Measurements from ENCODE around the gene KLRD1. TPM values are rescaled to one million over a fixed set of nuclear protein-coding genes. Genes with fewer than 3 reads are reported as not detected.
"Not testable (repeated sequence)": the region's sequence is repeated elsewhere in the genome, so short reads cannot be mapped to it uniquely, and the experiment has no call there.

The KLRD1 gene
- total RNA-seq, 4 donors from 2014 or later = 0.02 to 1.9 (median 0.18) TPM

DNA sequence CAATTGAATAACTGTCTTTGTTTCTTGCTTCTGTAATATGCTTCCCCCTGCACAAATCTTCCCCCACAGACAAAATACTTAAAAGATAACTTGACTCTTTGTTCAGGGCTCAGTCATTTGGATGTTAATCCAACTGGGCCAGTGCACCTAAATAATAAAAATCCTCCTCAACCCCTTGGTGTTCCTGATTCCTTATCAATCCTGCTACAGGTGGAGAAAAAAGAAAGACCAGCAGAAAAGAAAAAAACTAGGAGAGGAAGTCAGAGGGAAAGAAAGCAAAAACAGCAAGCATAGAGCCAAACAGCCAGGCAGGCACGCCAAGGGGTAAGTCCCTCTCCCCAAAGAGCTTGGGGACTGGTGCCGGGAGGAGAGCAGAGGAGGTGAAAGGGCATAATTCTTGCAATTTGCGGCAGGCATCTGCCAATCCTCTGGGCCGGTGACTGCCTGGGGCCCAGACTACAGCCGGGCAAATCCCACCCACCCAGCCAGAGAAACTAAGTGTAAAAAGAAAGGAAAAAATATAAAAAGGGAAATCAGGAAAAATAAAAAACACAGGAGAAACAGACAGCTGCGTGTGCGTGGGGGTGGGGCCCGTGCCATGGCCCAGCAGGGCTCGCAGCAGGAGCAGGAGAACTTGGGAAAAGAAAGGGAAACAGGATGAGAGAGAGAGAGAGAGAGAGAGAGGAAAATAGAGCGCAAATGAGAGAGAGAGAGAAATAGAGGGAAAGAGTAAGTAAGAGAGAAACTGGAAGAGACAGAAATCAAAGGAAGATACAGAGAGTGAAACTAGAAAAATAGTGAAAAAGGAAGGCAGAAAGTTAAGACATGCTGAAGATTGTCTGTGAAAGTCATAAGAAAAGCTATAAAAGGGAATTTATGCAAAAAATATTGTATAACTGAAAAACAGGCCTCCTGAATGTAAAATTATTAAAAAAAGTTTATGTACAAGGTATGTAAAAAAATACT lies 60.8 kb downstream of the KLRD1 start:
- intact Hi-C loops (cut with DNase I; ENCODE audit: low total_unique reads) = no loop called here
- WGBS, 2 donors = 75 to 89% methylated on average over 10 of the region's 10 CpGs
- DNase-seq (ENCODE audit: low spot score in 2 of 2) = no peak
- no peak for TF ChIP-seq POLR2A (IDR thresholded peaks at IDR 0.05)
- no peak overlapping the region for H3K4me3 ChIP-seq (ENCODE audit: low read depth, poor library complexity, severe bottlenecking)

DNA sequence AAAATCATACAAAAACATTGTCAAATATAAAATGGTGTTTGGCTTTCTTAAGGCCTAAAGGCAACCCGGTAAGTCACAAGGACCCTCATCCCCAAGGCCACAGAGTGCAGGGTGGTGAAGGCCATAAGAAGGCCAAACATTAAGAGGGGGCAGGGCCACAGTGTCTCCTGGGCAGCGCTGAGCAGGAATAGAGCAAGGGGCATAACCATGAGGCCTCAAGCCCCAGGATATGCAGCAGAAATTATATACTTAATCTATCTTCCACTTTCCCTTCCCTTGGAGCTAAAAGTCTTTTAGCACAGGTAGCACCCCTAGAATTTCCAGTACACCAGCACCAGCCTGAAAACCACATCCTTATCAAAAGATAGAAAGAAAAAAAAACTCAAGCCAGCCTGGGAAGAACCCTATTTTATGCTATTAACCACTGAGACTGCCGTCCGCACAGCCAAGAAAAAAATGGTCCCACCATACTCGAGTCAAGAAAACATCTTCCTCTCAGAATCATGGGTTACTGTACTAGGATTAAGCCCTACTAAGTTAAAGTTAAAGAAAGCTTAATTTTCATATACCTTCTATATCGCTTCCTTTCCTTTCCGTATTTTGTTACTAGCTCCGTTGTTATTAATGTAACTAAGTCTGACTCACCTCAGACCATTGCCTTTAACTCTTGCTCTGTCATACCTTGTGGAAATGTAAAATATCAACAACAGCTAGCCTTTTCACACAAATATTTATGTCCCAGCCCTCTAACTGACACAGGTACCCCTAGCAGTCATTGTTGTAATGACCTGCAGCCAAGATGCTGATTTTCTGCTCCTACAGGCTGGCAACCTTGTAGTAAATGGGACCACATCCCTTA lies 62.1 kb downstream of the KLRD1 start:
- WGBS, 2 donors = 87 to 93% methylated on average over 8 of the region's 8 CpGs
- intact Hi-C loops (cut with DNase I; ENCODE audit: low total_unique reads) = no loop called here
- DNase-seq (ENCODE audit: low spot score in 2 of 2) = no peak
- H3K4me3 ChIP-seq (ENCODE audit: low read depth, poor library complexity, severe bottlenecking) = no peak overlapping the region
- TF ChIP-seq, protein P1, sequence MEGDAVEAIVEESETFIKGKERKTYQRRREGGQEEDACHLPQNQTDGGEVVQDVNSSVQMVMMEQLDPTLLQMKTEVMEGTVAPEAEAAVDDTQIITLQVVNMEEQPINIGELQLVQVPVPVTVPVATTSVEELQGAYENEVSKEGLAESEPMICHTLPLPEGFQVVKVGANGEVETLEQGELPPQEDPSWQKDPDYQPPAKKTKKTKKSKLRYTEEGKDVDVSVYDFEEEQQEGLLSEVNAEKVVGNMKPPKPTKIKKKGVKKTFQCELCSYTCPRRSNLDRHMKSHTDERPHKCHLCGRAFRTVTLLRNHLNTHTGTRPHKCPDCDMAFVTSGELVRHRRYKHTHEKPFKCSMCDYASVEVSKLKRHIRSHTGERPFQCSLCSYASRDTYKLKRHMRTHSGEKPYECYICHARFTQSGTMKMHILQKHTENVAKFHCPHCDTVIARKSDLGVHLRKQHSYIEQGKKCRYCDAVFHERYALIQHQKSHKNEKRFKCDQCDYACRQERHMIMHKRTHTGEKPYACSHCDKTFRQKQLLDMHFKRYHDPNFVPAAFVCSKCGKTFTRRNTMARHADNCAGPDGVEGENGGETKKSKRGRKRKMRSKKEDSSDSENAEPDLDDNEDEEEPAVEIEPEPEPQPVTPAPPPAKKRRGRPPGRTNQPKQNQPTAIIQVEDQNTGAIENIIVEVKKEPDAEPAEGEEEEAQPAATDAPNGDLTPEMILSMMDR (IDR thresholded peaks at IDR 0.05) = no peak
- TF ChIP-seq POLR2A (IDR thresholded peaks at IDR 0.05) = no peak

DNA sequence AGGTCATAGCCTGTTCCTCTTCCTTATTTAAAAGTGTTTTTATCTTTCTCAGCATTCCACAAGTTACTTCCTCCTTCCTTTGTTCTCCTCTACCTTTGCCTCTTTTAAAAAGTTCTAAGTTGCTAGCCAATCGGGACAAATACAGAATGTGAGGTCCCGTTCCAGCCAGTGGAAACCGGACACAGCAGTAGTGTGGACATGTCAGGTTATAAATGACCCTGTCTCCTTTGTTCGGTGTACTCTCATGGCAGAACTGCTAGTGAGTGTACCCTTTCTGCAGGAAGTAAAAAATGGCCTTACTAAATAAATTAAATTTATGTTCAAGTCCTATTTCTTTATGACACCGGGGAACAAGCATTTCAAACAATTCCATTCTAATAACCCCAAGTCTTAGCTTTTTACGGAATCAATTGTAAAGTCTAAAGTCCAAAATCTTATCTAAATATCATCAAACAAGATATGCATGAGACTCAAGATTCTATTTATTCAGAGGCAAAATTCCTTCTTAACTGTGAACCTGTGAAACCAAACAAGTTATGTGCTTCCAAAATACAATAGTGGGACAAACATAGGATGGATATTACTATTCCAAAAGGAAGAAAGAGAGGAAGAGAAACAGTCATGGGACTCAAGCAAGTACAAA lies 64.3 kb downstream of the KLRD1 start:
- 61 to 64% methylated on average over 6 of the region's 6 CpGs for WGBS, 2 donors
- H3K4me3 ChIP-seq (ENCODE audit: low read depth, poor library complexity, severe bottlenecking); intact Hi-C loops (cut with DNase I; ENCODE audit: low total_unique reads); DNase-seq (ENCODE audit: low spot score in 2 of 2): not testable (repeated sequence)

DNA sequence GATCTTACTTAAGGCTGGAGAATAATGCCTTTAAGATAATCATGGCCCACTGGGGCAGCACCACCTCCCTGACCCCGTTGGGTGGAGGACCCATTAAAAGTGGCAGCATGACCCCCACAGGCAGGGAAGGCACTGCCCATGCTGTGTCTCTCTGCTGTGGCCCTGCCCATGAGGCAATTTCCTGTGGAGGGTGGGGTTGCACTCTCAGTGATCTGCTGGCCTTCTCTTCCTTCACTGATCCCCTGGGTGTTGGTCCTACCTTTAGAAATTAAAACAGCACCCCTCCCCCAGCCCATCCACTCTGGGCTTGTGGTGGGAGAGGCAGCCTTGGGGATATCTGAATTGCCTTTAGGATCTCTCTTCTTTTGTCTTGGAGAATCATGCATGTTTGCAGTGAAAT lies 64.9 kb downstream of the KLRD1 start:
- intact Hi-C loops (cut with DNase I; ENCODE audit: low total_unique reads) = no loop called here
- DNase-seq (ENCODE audit: low spot score in 2 of 2) = no peak
- WGBS, 2 donors = 50 to 56% methylated on average over 1 of the region's 1 CpG
- TF ChIP-seq, protein P1 (IDR thresholded peaks at IDR 0.05) = no peak
- no peak for TF ChIP-seq POLR2A (IDR thresholded peaks at IDR 0.05)
- no peak overlapping the region for H3K4me3 ChIP-seq (ENCODE audit: low read depth, poor library complexity, severe bottlenecking)

DNA sequence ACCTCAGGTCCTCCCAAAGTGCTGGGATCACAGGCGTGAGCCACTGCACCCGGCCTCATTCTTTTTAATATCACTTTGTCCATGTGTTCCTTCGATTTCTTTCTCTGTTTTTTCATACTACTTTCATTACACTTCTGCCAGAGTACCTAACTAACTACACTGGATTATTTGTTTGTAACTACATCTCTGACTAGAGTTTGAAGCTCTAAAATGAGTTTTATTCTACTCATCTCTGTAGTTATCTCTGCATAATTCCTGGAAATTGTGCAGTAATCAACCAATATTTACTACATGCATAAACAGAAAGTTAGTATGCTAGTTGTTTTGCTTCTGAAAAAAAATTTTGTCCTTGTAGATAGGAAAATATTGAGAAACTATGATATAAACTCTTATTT lies 67.0 kb downstream of the KLRD1 start:
- no peak for DNase-seq (ENCODE audit: low spot score in 2 of 2)
- no peak overlapping the region for H3K4me3 ChIP-seq (ENCODE audit: low read depth, poor library complexity, severe bottlenecking)
- WGBS, 2 donors = 89 to 91% methylated on average over 3 of the region's 3 CpGs
- intact Hi-C loops (cut with DNase I; ENCODE audit: low total_unique reads) = no loop called here
- no peak for TF ChIP-seq POLR2A (IDR thresholded peaks at IDR 0.05)
- TF ChIP-seq, protein P1 (IDR thresholded peaks at IDR 0.05) = no peak

DNA sequence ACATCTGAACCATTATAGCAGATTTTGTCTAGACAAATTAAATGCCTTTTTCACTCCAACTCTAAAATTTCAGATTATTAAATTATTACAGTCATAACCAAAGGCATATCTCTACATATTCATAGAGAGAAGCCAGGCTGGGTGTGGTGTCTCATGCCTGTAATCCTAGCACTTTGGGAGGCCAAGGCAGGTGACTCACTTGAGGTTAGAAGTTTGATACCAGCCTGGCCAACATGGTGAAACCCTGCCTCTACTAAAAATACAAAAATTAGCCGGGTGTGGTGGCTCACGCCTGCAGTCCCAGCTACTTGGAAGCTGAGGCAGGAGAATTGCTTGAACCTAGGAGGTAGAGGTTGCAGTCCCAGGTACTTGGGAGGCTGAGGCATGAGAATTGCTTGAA lies 71.1 kb downstream of the KLRD1 start:
- intact Hi-C loops (cut with DNase I; ENCODE audit: low total_unique reads) = not testable (repeated sequence)

More for the DNA sequence above, 71.1 kb downstream of the KLRD1 start:
- not testable (repeated sequence) for DNase-seq (ENCODE audit: low spot score in 2 of 2); H3K4me3 ChIP-seq (ENCODE audit: low read depth, poor library complexity, severe bottlenecking)
- 68 to 71% methylated on average over 2 of the region's 2 CpGs for WGBS, 2 donors

Other genes with a start within 250 kb of the KLRD1 start
- 1 to 10 TPM in 2 of 4 donors, under 1 TPM in 2; 0.08 to 5.5 (median 0.96) TPM for gene CLEC1A, start 208.9 kb upstream of the KLRD1 start, total RNA-seq
- 10 to 100 TPM in 1 of 4 donors, 1 to 10 TPM in 3; 4.8 to 14.1 (median 6.7) TPM for gene CLEC7A, start 177.7 kb upstream of the KLRD1 start, total RNA-seq
- gene OLR1, start 135.7 kb upstream of the KLRD1 start, total RNA-seq = not detected
- not detected for gene TMEM52B, start 128.8 kb upstream of the KLRD1 start, total RNA-seq
- 100 to 1,000 TPM in 1 of 4 donors, 10 to 100 TPM in 3; 48.7 to 102 (median 86.8) TPM for gene GABARAPL1, start 95.0 kb upstream of the KLRD1 start, total RNA-seq
- under 1 TPM in 1 of 4 donors, not detected in 3; 0.46 TPM for gene KLRK1, start 82.2 kb downstream of the KLRD1 start, total RNA-seq
- gene KLRC4, start 101.9 kb downstream of the KLRD1 start, total RNA-seq = not detected
- not detected for gene KLRC3, start 112.7 kb downstream of the KLRD1 start, total RNA-seq
- gene KLRC2, start 128.1 kb downstream of the KLRD1 start, total RNA-seq = under 1 TPM in 1 of 4 donors, not detected in 3; 0.71 TPM
- gene KLRC1, start 145.5 kb downstream of the KLRD1 start, total RNA-seq = not detected
- gene EIF2S3B, start 198.0 kb downstream of the KLRD1 start, total RNA-seq = under 1 TPM; 0.19 to 0.99 (median 0.35) TPM

Data from lower leg skin (tissue), 4 donors.